Right lobe of liver (tissue), 4 donors: ENCODE results near the gene RHOJ.

Experiments
- POLR2A ChIP-seq: fragments of 450-650 bp; IDR thresholded peaks from one replicate; pipeline ENCODE4 v1.6.1; 2017; ENCODE audit warnings: antibody characterized with exemption, mild to moderate bottlenecking
- TF ChIP-seq, protein P1 (sequence below), 4 donors: fragments of 200-600 bp in 3 of 4; fragments of 450-650 bp in 1 of 4; IDR thresholded peaks; one replicate each; pipeline versions ENCODE4 v1.5.1 to v1.8.0; 2016 to 2022; ENCODE audit warnings: antibody characterized with exemption in 4 of 4, mild to moderate bottlenecking in 2 of 4
- donor health status: DM: no; HTN: no; CAD: no.
- donor health status: DM: no; HTN: no; CAD: no.
- donor health status: DM: no; HTN: yes; CAD: no.

DNA sequence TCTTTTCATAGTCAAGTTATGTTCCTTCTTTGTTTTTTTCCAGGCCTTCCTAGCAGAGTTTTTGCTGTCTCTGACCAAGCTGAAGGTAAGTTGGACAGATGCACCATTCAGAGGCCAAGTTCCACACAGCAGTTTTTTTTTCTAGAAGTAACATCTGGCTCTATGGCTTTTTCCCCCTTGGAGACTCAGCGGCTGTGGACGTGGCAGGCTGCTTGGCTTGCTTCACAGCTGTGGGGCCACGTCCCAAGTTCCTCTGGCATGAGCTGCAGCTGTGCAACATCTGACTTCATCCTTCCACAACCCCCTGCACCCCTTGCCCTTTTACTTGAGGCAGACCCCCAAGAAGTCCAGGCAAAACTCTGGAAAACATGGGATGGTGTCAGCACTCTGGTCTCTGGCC, 24.2 kb upstream of the RHOJ start:
- TF ChIP-seq, protein P1, sequence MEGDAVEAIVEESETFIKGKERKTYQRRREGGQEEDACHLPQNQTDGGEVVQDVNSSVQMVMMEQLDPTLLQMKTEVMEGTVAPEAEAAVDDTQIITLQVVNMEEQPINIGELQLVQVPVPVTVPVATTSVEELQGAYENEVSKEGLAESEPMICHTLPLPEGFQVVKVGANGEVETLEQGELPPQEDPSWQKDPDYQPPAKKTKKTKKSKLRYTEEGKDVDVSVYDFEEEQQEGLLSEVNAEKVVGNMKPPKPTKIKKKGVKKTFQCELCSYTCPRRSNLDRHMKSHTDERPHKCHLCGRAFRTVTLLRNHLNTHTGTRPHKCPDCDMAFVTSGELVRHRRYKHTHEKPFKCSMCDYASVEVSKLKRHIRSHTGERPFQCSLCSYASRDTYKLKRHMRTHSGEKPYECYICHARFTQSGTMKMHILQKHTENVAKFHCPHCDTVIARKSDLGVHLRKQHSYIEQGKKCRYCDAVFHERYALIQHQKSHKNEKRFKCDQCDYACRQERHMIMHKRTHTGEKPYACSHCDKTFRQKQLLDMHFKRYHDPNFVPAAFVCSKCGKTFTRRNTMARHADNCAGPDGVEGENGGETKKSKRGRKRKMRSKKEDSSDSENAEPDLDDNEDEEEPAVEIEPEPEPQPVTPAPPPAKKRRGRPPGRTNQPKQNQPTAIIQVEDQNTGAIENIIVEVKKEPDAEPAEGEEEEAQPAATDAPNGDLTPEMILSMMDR (IDR thresholded peaks at IDR 0.05), result no peak
- no peak for TF ChIP-seq POLR2A
